ENCODE data around the gene HOXA11. TPM values are rescaled to one million over a fixed set of nuclear protein-coding genes. Genes with fewer than 3 reads are reported as not detected.

HOXA11 gene
- total RNA-seq, 2 experiments from 2014 or later, result 0.13 to 0.18 TPM

DNA sequence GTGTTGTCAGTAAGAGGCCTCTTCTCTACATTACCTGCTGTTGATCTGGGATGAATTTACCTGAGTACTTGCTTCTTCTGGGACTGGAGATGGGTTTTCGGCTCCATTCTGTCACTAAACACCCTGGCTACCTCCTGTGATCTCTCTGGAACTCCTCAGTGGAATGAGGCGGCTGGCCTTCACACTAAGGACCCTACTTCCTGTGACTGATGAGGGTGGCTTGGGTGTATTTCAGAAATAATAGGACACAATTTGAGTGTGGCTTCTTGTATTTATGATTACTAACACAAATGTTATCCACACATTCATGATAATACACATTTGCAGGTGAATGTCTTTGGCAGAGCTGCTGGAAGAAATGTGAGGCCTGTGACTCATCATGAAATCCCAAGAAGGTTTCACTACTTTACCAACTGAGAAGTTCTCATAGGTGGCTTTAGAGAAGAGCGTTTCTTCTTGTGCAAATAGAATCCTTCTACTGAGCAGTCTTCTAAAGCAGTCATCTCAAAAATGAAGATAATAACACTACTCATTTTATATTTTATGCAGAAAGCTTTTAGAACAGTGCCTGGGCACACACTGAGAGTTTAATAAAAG, 36.3 kb upstream of the HOXA11 start:
- H3K4me3 Mint-ChIP-seq, result no peak overlapping the region
- no peak for TF ChIP-seq CTCF (IDR thresholded peaks at IDR 0.05)
- ATAC-seq, result peak; percentile 39

GRCh38 chr7:27220440-27220955, 35.5 kb upstream of the HOXA11 start:
- intact Hi-C loops (cut with micrococcal nuclease), result no loop called here
- no peak for DNase-seq
- no peaks in the 10 kb centered on the region for H3K4me1 Mint-ChIP-seq (ENCODE audit: low read depth)
- ATAC-seq, result no peak
- no peak overlapping the region for H3K27ac Mint-ChIP-seq
- no peaks in the 10 kb centered on the region for H3K36me3 Mint-ChIP-seq (ENCODE audit: low read depth)
- no peaks in the 10 kb centered on the region for H3K9me3 Mint-ChIP-seq
- ChIA-PET CTCF (no interaction called here), POLR2A (no interaction called here)
- H3K4me3 Mint-ChIP-seq, result no peak overlapping the region
- TF ChIP-seq CTCF (IDR thresholded peaks at IDR 0.05), result no peak
- peaks cover 62% of the 10 kb centered on the region for H3K27me3 Mint-ChIP-seq

More for the DNA sequence above, 36.3 kb upstream of the HOXA11 start:
- Mint-ChIP-seq H3K27ac (no peak overlapping the region), H3K9me3 (no peaks in the 10 kb centered on the region), H3K27me3 (peaks cover 58% of the 10 kb centered on the region), H3K36me3 (ENCODE audit: low read depth) (no peaks in the 10 kb centered on the region), H3K4me1 (ENCODE audit: low read depth) (no peaks in the 10 kb centered on the region)
- no peak for DNase-seq
- CTCF ChIA-PET, result interaction anchor here (0.7 kb wide), 1 partner anchor 10 kb away, joined by 3 read pairs; no protein-coding TSS in a partner anchor
- intact Hi-C loops (cut with micrococcal nuclease), result no loop called here
- POLR2A ChIA-PET, result no interaction called here

GRCh38 chr7:27219821-27220220, 34.8 kb upstream of the HOXA11 start:
- H3K36me3 Mint-ChIP-seq (ENCODE audit: low read depth), result no peaks in the 10 kb centered on the region
- POLR2A ChIA-PET, result interaction anchor here (0.6 kb wide), 1 partner anchor 27 kb away, joined by 3 read pairs; no protein-coding TSS in a partner anchor
- intact Hi-C loops (cut with micrococcal nuclease), result no loop called here
- H3K4me3 Mint-ChIP-seq, result no peak overlapping the region
- H3K27me3 Mint-ChIP-seq, result peaks cover 61% of the 10 kb centered on the region
- no peak overlapping the region for H3K27ac Mint-ChIP-seq
- CTCF ChIA-PET, result no interaction called here
- ATAC-seq (no peak), DNase-seq (no peak)
- H3K9me3 Mint-ChIP-seq, result no peaks in the 10 kb centered on the region
- no peaks in the 10 kb centered on the region for H3K4me1 Mint-ChIP-seq (ENCODE audit: low read depth)
- no peak for TF ChIP-seq CTCF (IDR thresholded peaks at IDR 0.05)

DNA sequence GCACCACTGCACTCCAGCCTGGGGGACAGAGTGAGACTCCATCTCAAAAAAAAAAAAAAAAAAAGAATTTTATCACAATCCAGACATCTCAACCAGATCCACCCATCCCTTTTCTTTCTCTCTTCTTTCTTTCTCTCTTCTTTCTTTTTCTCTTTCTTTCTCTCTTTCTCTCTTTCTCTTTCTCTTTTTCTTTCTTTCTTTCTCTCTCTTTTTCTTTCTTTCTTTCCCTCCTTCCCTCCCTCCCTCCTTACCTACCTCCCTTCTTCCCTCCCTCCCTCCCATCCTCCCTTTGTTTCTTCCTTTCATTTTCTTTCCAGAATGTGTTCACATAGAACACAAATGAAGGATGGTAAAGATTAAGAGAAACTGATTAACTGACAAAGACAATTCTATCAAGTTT, 32.9 kb upstream of the HOXA11 start:
- ChIA-PET CTCF (interaction anchor here (1.0 to 1.6 kb wide), 3 partner anchors 22 to 879 kb away, joined by 3 to 5 read pairs (median 3); no protein-coding TSS in a partner anchor), POLR2A (no interaction called here)
- no peak for DNase-seq
- H3K27me3 Mint-ChIP-seq, result peaks cover 66% of the 10 kb centered on the region
- no peaks in the 10 kb centered on the region for H3K36me3 Mint-ChIP-seq (ENCODE audit: low read depth)
- intact Hi-C loops (cut with micrococcal nuclease), result no loop called here
- H3K27ac Mint-ChIP-seq, result no peak overlapping the region
- no peak overlapping the region for H3K4me3 Mint-ChIP-seq
- ATAC-seq, result no peak
- TF ChIP-seq CTCF (IDR thresholded peaks at IDR 0.05), result no peak
- H3K4me1 Mint-ChIP-seq (ENCODE audit: low read depth), result no peaks in the 10 kb centered on the region
- no peaks in the 10 kb centered on the region for H3K9me3 Mint-ChIP-seq

- no peak for ATAC-seq
- no peaks in the 10 kb centered on the region for H3K36me3 Mint-ChIP-seq (ENCODE audit: low read depth)
- H3K9me3 Mint-ChIP-seq, result no peaks in the 10 kb centered on the region
- peaks cover 71% of the 10 kb centered on the region for H3K27me3 Mint-ChIP-seq
- DNase-seq, result no peak
- no peak overlapping the region for H3K4me3 Mint-ChIP-seq
- ChIA-PET CTCF (interaction anchor here (0.7 to 1.3 kb wide), 4 partner anchors 19 to 362 kb away, joined by 3 read pairs; no protein-coding TSS in a partner anchor), POLR2A (no interaction called here)
- TF ChIP-seq CTCF (IDR thresholded peaks at IDR 0.05), result no peak
- peaks cover 6% of the 10 kb centered on the region for H3K4me1 Mint-ChIP-seq (ENCODE audit: low read depth)
- intact Hi-C loops (cut with micrococcal nuclease), result no loop called here
- H3K27ac Mint-ChIP-seq, result no peak overlapping the region
Measured at GRCh38 chr7:27215356-27215755, 30.3 kb upstream of the HOXA11 start.

Measured in activated CD8-positive, alpha-beta T cell treated with anti-CD3 and anti-CD28 coated beads for 36 hours (primary cell).